ENCODE results near the gene GSG1L.
A peak's percentile ranks its signal among the peaks of the same experiment; 100 is the strongest.

Gene GSG1L

GRCh38 chr16:28009586-28010373 lies 53.7 kb downstream of the GSG1L start:
- DNase-seq: no peak
- TF ChIP-seq GATA1 (IDR thresholded peaks at IDR 0.05; ENCODE audit: low read depth, low read length) (no peak), POLR2A (IDR thresholded peaks at IDR 0.05; ENCODE audit: low read length) (no peak)

GRCh38 chr16:28003923-28004322 lies 59.6 kb downstream of the GSG1L start:
- no peak for TF ChIP-seq POLR2A (IDR thresholded peaks at IDR 0.05; ENCODE audit: low read length)
- TF ChIP-seq GATA1 (IDR thresholded peaks at IDR 0.05; ENCODE audit: low read depth, low read length): no peak
- DNase-seq: no peak

GRCh38 chr16:28003021-28003865 lies 60.3 kb downstream of the GSG1L start:
- no peak for TF ChIP-seq POLR2A (IDR thresholded peaks at IDR 0.05; ENCODE audit: low read length)
- TF ChIP-seq GATA1 (IDR thresholded peaks at IDR 0.05; ENCODE audit: low read depth, low read length): no peak
- no peak for DNase-seq

- TF ChIP-seq POLR2A (IDR thresholded peaks at IDR 0.05; ENCODE audit: low read length) (no peak), GATA1 (IDR thresholded peaks at IDR 0.05; ENCODE audit: low read depth, low read length) (no peak)
- no peak for DNase-seq
Measured at GRCh38 chr16:28001642-28002041, 61.9 kb downstream of the GSG1L start.

GRCh38 chr16:28001184-28001583 lies 62.3 kb downstream of the GSG1L start:
- no peak for DNase-seq
- no peak for TF ChIP-seq POLR2A (IDR thresholded peaks at IDR 0.05; ENCODE audit: low read length)
- no peak for TF ChIP-seq GATA1 (IDR thresholded peaks at IDR 0.05; ENCODE audit: low read depth, low read length)

GRCh38 chr16:28000314-28001169 lies 63.0 kb downstream of the GSG1L start:
- no peak for DNase-seq
- TF ChIP-seq GATA1 (IDR thresholded peaks at IDR 0.05; ENCODE audit: low read depth, low read length) (no peak), POLR2A (IDR thresholded peaks at IDR 0.05; ENCODE audit: low read length) (no peak)

- DNase-seq: peak in 1 of 2 experiments; percentile 2
- TF ChIP-seq GATA1 (IDR thresholded peaks at IDR 0.05; ENCODE audit: low read depth, low read length) (no peak), POLR2A (IDR thresholded peaks at IDR 0.05; ENCODE audit: low read length) (no peak)
Measured at GRCh38 chr16:27999687-28000086, 63.8 kb downstream of the GSG1L start.

GRCh38 chr16:27995378-27995777 lies 68.1 kb downstream of the GSG1L start:
- TF ChIP-seq POLR2A (IDR thresholded peaks at IDR 0.05; ENCODE audit: low read length) (no peak), GATA1 (IDR thresholded peaks at IDR 0.05; ENCODE audit: low read depth, low read length) (no peak)
- no peak for DNase-seq

GRCh38 chr16:27994686-27995085 lies 68.8 kb downstream of the GSG1L start:
- TF ChIP-seq GATA1 (IDR thresholded peaks at IDR 0.05; ENCODE audit: low read depth, low read length) (no peak), POLR2A (IDR thresholded peaks at IDR 0.05; ENCODE audit: low read length) (no peak)
- DNase-seq: no peak

- TF ChIP-seq POLR2A (IDR thresholded peaks at IDR 0.05; ENCODE audit: low read length) (no peak), GATA1 (IDR thresholded peaks at IDR 0.05; ENCODE audit: low read depth, low read length) (no peak)
- DNase-seq: peak; percentile 15 to 39
Measured at GRCh38 chr16:27993587-27993986, 69.9 kb downstream of the GSG1L start.

- TF ChIP-seq POLR2A (IDR thresholded peaks at IDR 0.05; ENCODE audit: low read length) (no peak), GATA1 (IDR thresholded peaks at IDR 0.05; ENCODE audit: low read depth, low read length) (no peak)
Measured at GRCh38 chr16:27991876-27992275, 71.6 kb downstream of the GSG1L start.

GRCh38 chr16:27985981-27986380 lies 77.5 kb downstream of the GSG1L start:
- TF ChIP-seq POLR2A (IDR thresholded peaks at IDR 0.05; ENCODE audit: low read length) (no peak), GATA1 (IDR thresholded peaks at IDR 0.05; ENCODE audit: low read depth, low read length) (no peak)
- no peak for DNase-seq

More at GRCh38 chr16:27991876-27992275, 71.6 kb downstream of the GSG1L start:
- DNase-seq: no peak

GRCh38 chr16:27984121-27984520 lies 79.4 kb downstream of the GSG1L start:
- TF ChIP-seq GATA1 (IDR thresholded peaks at IDR 0.05; ENCODE audit: low read depth, low read length) (no peak), POLR2A (IDR thresholded peaks at IDR 0.05; ENCODE audit: low read length) (no peak)
- no peak for DNase-seq

- DNase-seq: no peak
- no peak for TF ChIP-seq POLR2A (IDR thresholded peaks at IDR 0.05; ENCODE audit: low read length)
- no peak for TF ChIP-seq GATA1 (IDR thresholded peaks at IDR 0.05; ENCODE audit: low read depth, low read length)
Measured at GRCh38 chr16:27983244-27983643, 80.3 kb downstream of the GSG1L start.

All from erythroblast (primary cell).